Psoas muscle (tissue), 8 donors: Measurements from ENCODE around the gene CENPC. TPM values are rescaled to one million over a fixed set of nuclear protein-coding genes. Genes with fewer than 3 reads are reported as not detected.
"Not testable (repeated sequence)": the region's sequence is repeated elsewhere in the genome, so short reads cannot be mapped to it uniquely, and the experiment has no call there.

Experiments used
- ATAC-seq, 4 donors: fragments of 200-7000 bp; cut with Tn5 transposase; one replicate each; pipeline ENCODE4 v1.9.1; 2020; ENCODE audit warnings: moderate library complexity in 3 of 4, mild to moderate bottlenecking in 2 of 4
- DNase-seq, 2 donors: peaks; one replicate each; pipeline ENCODE4 v3.0.0-alpha.2; 2020
- H3K27ac ChIP-seq: fragments of 200-600 bp; one replicate; pipeline ENCODE4 v1.8.0; 2022
- H3K27me3 ChIP-seq, 3 donors: fragments of 200-600 bp in 1 of 3; one replicate each; pipeline versions ENCODE4 v1.6.1 to v1.8.0; 2013 to 2022; ENCODE audit warnings: low read length in 2 of 3, mild to moderate bottlenecking in 2 of 3, moderate library complexity in 1 of 3; ENCODE audit not compliant: insufficient read depth in 3 of 3
- H3K36me3 ChIP-seq, 2 donors: fragments of 200-600 bp in 1 of 2; one replicate each; pipeline versions ENCODE4 v1.6.1 to v1.8.0; 2013 to 2022; ENCODE audit warnings: low read depth in 1 of 2, mild to moderate bottlenecking in 1 of 2, moderate library complexity in 1 of 2; ENCODE audit not compliant: insufficient read depth in 1 of 2
- H3K4me1 ChIP-seq: fragments of 200-600 bp; one replicate; pipeline ENCODE4 v1.8.0; 2022
- H3K4me3 ChIP-seq: fragments of 200-600 bp; one replicate; pipeline ENCODE4 v1.8.0; 2022; ENCODE audit warnings: mild to moderate bottlenecking
- H3K9me3 ChIP-seq: fragments of 200-600 bp; one replicate; pipeline ENCODE4 v1.8.0; 2022
- CTCF ChIP-seq: fragments of 200-600 bp; IDR thresholded peaks from one replicate; pipeline ENCODE4 v1.8.0; 2022; ENCODE audit warnings: antibody characterized with exemption
- WGBS, 3 donors: extraction: QIAGEN DNeasy Blood & Tissue Kit; methylation state at CpG; one replicate each; pipeline versions ENCODE4 v1.1.6 to v1.1.7; 2013; 5-methylcytosine and 5-hydroxymethylcytosine counted together
- intact Hi-C, 2 donors: fragments of 100-400 bp; cut with DNase I; formaldehyde crosslinking; loops; one replicate each; pipeline versions ENCODE4 v1.11.0 to v1.14.2; 2022
- polyA plus RNA-seq, 3 donors: library from polyadenylated mRNA; stranded (reverse); fragments of 200-250 nt; gene quantifications; one replicate each; pipeline ENCODE4 v1.2.3, GENCODE V29; 2013
- total RNA-seq, 4 donors: library from RNA; stranded (reverse); fragmentation: NEBNext Ultra II Directional in 2 of 4; extraction: Animal tissue kit (Norgen Biotek cat#: 25700) in 2 of 4; gene quantifications; one replicate each; pipeline versions ENCODE4 v1.2.1 to v1.2.4, GENCODE V29; 2021 to 2023
- donor health status: healthy with polysubstance abuse.
- donor health status: DM: no; HTN: no; CAD: no; lungs with moderate emphysema.
- donor health status: Bipolar disorder and iron deficiency.
- donor health status: healthy.
- donor health status: DM: yes; HTN: yes; CAD: no.
- donor health status: DM: no; HTN: no; CAD: no.
- donor health status: DM: no; HTN: no; CAD: no.
- donor health status: DM: yes; HTN: yes; CAD: no.

Gene CENPC
- total and polyA plus RNA-seq, 7 donors = 1.5 to 5.6 (median 3.5) TPM

DNA sequence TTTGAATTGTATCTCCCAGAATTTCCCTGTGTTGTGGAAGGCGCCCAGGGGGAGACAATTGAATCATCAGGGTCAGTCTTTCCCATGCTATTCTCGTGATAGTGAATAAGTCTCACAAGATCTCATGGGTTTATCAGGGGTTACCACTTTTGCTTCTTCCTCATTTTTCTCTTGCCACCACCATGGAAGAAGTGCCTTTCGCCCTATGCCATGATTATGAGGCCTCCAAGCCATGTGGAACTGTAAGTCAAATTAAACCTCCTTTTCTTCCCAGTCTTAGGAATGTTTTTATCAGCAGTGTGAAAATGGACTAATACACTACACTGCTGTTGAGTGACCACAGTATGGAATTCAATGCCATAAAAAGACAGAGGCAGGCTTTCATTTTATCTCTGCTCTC lies 12.2 kb downstream of the CENPC start:
- Histone ChIP-seq H3K4me1 (no peaks in the 10 kb centered on the region), H3K36me3 (peaks cover 7 to 70% of the 10 kb centered on the region in 2 donors), H3K4me3 (no peak overlapping the region), H3K27me3 (no peaks in the 10 kb centered on the region), H3K27ac (no peak overlapping the region), H3K9me3 (no peaks in the 10 kb centered on the region)
- no peak for TF ChIP-seq CTCF
- DNase-seq (no peak), ATAC-seq (no peak)
- intact Hi-C loops = no loop called here
- 99 to 100% (median 99%) methylated on average over 3 of the region's 3 CpGs for WGBS, 3 donors

- H3K27me3 ChIP-seq, DNase-seq, H3K4me3 ChIP-seq, H3K9me3 ChIP-seq, H3K4me1 ChIP-seq, intact Hi-C loops, H3K27ac ChIP-seq, ATAC-seq: not testable (repeated sequence)
- H3K36me3 ChIP-seq = peaks cover 4 to 67% of the 10 kb centered on the region in 2 donors
- WGBS, 3 donors = 88 to 94% (median 93%) methylated on average over 4 of the region's 4 CpGs
These were observed 12.9 kb downstream of the CENPC start for GRCh38 chr4:67532397-67532796.

DNA sequence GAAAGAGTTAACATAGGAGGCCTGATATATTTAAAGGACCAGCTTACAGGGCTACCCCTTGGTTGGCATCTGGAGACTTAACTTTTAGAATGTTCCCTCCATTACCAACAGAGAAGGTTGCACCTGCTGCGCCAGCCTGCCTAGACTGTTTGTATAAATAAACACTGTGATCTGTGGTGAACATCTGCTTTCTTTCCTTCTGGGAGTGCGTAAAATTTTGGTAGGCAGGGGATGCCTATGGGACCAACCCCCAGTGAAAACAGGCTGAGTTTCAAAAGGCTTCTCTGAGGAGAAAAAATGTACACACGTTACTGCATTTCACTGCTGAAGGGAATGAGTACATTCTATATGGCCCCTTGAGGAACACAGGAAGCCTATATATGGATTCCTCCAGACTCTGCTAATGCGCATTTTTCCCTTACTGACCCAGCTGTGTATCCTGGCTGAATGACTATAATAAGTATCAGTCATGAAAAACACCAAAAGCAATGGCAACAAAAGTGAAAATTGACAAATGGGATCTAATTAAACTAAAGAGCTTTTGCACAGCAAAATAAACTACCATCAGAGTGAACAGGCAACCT lies 13.8 kb downstream of the CENPC start:
- 73 to 80% (median 77%) methylated on average over 4 of the region's 4 CpGs for WGBS, 3 donors
- Histone ChIP-seq H3K9me3 (no peaks in the 10 kb centered on the region), H3K36me3 (peaks cover 4 to 59% of the 10 kb centered on the region in 2 donors), H3K4me1 (no peaks in the 10 kb centered on the region), H3K4me3 (no peak overlapping the region), H3K27me3 (no peaks in the 10 kb centered on the region), H3K27ac (no peak overlapping the region)
- no peak for DNase-seq
- TF ChIP-seq CTCF = no peak
- intact Hi-C loops = no loop called here
- no peak for ATAC-seq

- DNase-seq, H3K27ac ChIP-seq, intact Hi-C loops, H3K9me3 ChIP-seq, H3K4me3 ChIP-seq, H3K4me1 ChIP-seq, H3K27me3 ChIP-seq, ATAC-seq: not testable (repeated sequence)
- WGBS, 3 donors = 82 to 90% (median 88%) methylated on average over 3 of the region's 3 CpGs
- H3K36me3 ChIP-seq = peaks cover 0 to 19% of the 10 kb centered on the region in 2 donors
These were observed 21.2 kb downstream of the CENPC start for GRCh38 chr4:67524140-67524539.

- no peaks in the 10 kb centered on the region for H3K4me1 ChIP-seq
- no peak for DNase-seq
- no peaks in the 10 kb centered on the region for H3K27me3 ChIP-seq
- 94 to 96% (median 96%) methylated on average over 10 of the region's 10 CpGs for WGBS, 3 donors
- intact Hi-C loops = no loop called here
- H3K9me3 ChIP-seq = no peaks in the 10 kb centered on the region
- peaks cover 0 to 24% of the 10 kb centered on the region in 2 donors for H3K36me3 ChIP-seq
- no peak for TF ChIP-seq CTCF
- no peak for ATAC-seq
- H3K27ac ChIP-seq = no peak overlapping the region
- no peak overlapping the region for H3K4me3 ChIP-seq
These were observed 22.2 kb downstream of the CENPC start for GRCh38 chr4:67522851-67523671.
